ENCODE results near the gene CMIP.

CMIP gene

GRCh38 chr16:81461766-81462165, 17.2 kb downstream of the CMIP start:
- no peak for DNase-seq (ENCODE audit: low read depth in 2 of 2)

- DNase-seq (ENCODE audit: low read depth in 2 of 2) = no peak
Observed at GRCh38 chr16:81462683-81463082, 18.1 kb downstream of the CMIP start.

GRCh38 chr16:81463296-81463890, 18.8 kb downstream of the CMIP start:
- DNase-seq (ENCODE audit: low read depth in 2 of 2) = no peak

GRCh38 chr16:81464279-81464678, 19.7 kb downstream of the CMIP start:
- DNase-seq (ENCODE audit: low read depth in 2 of 2) = no peak

GRCh38 chr16:81465375-81465943, 20.9 kb downstream of the CMIP start:
- no peak for DNase-seq (ENCODE audit: low read depth in 2 of 2)

- DNase-seq (ENCODE audit: low read depth in 2 of 2) = no peak
Observed at GRCh38 chr16:81466356-81466980, 21.9 kb downstream of the CMIP start.

GRCh38 chr16:81467072-81467471, 22.5 kb downstream of the CMIP start:
- DNase-seq (ENCODE audit: low read depth in 2 of 2) = no peak

- DNase-seq (ENCODE audit: low read depth in 2 of 2) = no peak
Observed at GRCh38 chr16:81467815-81468214, 23.2 kb downstream of the CMIP start.

- DNase-seq (ENCODE audit: low read depth in 2 of 2) = no peak
Observed at GRCh38 chr16:81468269-81468902, 23.8 kb downstream of the CMIP start.

GRCh38 chr16:81469183-81469677, 24.6 kb downstream of the CMIP start:
- no peak for DNase-seq (ENCODE audit: low read depth in 2 of 2)

- no peak for DNase-seq (ENCODE audit: low read depth in 2 of 2)
Observed at GRCh38 chr16:81469710-81470535, 25.3 kb downstream of the CMIP start.

- no peak for DNase-seq (ENCODE audit: low read depth in 2 of 2)
Observed at GRCh38 chr16:81470796-81471636, 26.4 kb downstream of the CMIP start.

- no peak for DNase-seq (ENCODE audit: low read depth in 2 of 2)
Observed at GRCh38 chr16:81471882-81472281, 27.3 kb downstream of the CMIP start.

- no peak for DNase-seq (ENCODE audit: low read depth in 2 of 2)
Observed at GRCh38 chr16:81472391-81472790, 27.8 kb downstream of the CMIP start.

GRCh38 chr16:81473066-81473488, 28.5 kb downstream of the CMIP start:
- DNase-seq (ENCODE audit: low read depth in 2 of 2) = no peak

- DNase-seq (ENCODE audit: low read depth in 2 of 2) = no peak
Observed at GRCh38 chr16:81473558-81473957, 28.9 kb downstream of the CMIP start.

- DNase-seq (ENCODE audit: low read depth in 2 of 2) = no peak
Observed at GRCh38 chr16:81473969-81474959, 29.7 kb downstream of the CMIP start.

- no peak for DNase-seq (ENCODE audit: low read depth in 2 of 2)
Observed at GRCh38 chr16:81477697-81478693, 33.4 kb downstream of the CMIP start.
